ENCODE data around the gene MIGA2.
"Not testable (repeated sequence)": the region's sequence is repeated elsewhere in the genome, so short reads cannot be mapped to it uniquely, and the experiment has no call there.

MIGA2 gene

DNA sequence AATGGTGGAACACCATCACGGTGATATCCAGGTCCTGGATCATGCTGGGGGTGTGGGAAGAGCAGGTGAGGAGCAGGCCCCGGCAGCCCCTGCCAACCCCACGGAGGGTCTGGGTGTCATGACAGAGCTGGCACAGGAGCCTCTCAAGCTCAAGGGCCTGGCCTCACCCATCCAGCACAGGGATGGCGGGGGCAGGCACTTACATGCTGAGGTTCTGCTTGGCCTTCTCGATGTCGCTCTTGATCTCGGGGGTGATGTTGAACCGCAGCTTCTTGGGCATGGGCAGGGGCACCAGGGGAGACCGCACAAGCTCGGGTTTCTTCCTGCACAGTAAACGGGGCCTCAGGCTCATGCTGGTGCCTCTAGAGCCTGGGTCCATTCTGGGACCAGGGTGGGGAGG is 61.9 kb downstream of the MIGA2 start:
- no peak for DNase-seq (ENCODE audit: extremely low read depth in 1 of 2, low read depth in 1 of 2)

- no peak for DNase-seq (ENCODE audit: extremely low read depth in 1 of 2, low read depth in 1 of 2)
Observed at GRCh38 chr9:129100383-129101169, 64.2 kb downstream of the MIGA2 start.

GRCh38 chr9:129101279-129101678 is 64.9 kb downstream of the MIGA2 start:
- DNase-seq (ENCODE audit: extremely low read depth in 1 of 2, low read depth in 1 of 2) = no peak

- DNase-seq (ENCODE audit: extremely low read depth in 1 of 2, low read depth in 1 of 2) = no peak
Observed at GRCh38 chr9:129102095-129102525, 65.7 kb downstream of the MIGA2 start.

DNA sequence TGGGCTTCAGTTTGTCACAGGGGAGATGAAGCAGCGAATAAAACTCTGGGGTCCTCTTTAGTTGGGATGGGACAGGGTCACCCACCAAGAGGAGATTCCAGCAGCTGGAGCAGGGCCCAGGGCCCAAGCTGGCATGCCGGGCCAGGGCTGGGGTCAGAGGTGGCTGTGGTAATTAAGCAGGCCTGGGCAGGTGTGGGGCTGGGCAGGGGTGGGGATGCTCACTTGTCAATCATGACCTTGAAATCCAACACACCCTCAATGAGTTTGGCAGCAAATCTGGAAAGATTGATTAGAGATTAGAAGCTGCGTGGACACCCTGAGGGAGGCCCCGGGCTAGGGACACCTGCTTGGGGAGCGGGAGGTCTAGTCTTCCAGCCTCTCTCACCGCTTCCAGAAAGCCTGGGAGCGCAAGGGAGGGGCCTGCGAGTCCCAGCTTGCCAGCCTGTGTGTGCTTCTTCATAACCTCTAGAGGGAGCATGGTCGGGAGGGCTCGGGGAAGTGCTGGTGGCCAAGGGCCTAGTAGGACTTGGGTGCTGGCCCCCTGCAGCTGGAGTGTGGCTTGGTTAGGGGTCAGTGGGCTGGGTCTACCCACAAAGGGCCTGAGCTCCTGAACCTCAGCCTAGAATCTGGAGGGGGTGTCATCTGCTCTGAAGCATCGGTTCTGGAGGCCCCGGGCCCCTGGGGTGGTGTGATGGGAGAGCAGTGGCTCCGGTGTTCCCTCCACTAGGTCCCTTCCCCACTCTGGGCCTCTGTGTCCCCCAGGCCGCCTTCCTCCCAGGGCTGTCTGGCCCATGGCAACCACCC is 66.6 kb downstream of the MIGA2 start:
- no peak for DNase-seq (ENCODE audit: extremely low read depth in 1 of 2, low read depth in 1 of 2)

GRCh38 chr9:129103595-129103965 is 67.2 kb downstream of the MIGA2 start:
- no peak for DNase-seq (ENCODE audit: extremely low read depth in 1 of 2, low read depth in 1 of 2)

GRCh38 chr9:129104051-129104450 is 67.6 kb downstream of the MIGA2 start:
- DNase-seq (ENCODE audit: extremely low read depth in 1 of 2, low read depth in 1 of 2) = no peak

DNA sequence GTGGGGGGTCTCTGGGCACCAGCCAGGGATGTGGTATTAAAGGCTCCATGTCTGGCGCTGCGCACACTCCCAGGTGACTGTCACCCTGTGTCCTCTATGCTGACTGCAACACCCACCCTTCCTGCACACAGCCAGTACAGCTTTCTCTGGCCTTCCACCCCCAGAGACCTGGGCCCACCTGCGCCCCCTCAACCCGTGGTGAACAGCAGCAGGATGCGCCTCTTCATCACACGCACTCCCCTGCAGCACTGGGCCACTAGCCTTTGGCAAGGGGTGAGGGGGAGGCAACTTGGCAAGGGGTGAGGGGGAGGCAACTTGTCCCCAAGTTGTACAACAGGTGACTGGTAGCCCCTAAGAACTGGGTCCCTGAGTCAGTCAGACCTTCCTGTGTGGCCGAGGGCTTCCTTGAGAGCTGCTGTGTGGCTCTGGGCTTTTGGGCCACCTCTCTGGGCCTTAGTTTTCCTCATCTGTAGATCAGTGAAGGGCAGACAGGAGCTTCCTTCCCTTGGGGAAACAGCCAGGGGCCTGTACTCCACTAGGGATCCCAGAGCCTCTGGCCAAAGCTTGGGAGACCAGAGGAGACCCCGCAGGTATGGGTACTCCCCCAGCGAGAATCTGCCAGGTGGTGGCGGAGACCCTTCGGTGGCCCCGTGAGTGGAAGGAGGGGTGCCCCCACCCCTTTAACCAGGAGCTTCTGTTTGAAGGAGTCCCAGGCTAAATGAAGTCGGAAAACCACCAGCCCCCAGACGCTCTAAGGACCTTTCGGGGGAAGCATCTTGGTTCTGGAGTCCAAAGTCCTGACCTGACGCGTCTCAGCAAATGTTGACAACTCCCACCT is 69.7 kb downstream of the MIGA2 start:
- DNase-seq (ENCODE audit: extremely low read depth in 1 of 2, low read depth in 1 of 2) = no peak

DNA sequence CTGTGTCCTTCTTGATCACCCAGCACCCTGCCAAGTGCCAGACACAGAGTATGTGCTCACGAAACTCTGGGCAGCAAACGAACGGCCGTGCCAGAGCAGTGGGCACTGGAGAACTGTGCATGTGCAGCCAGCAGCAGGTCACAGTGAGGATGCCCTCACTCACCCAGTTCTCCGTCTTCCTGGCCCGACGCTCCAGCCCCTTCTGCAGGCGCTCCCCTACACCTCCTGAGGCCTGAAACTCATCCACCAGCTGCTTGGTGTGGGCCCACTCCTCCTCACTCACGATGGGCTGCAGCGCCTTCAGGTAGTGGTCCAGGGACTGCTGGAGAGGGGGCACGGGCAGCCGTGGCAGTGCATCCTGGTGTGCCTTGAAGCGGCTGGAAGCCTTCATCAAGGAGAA is 71.2 kb downstream of the MIGA2 start:
- DNase-seq (ENCODE audit: extremely low read depth in 1 of 2, low read depth in 1 of 2) = no peak

DNA sequence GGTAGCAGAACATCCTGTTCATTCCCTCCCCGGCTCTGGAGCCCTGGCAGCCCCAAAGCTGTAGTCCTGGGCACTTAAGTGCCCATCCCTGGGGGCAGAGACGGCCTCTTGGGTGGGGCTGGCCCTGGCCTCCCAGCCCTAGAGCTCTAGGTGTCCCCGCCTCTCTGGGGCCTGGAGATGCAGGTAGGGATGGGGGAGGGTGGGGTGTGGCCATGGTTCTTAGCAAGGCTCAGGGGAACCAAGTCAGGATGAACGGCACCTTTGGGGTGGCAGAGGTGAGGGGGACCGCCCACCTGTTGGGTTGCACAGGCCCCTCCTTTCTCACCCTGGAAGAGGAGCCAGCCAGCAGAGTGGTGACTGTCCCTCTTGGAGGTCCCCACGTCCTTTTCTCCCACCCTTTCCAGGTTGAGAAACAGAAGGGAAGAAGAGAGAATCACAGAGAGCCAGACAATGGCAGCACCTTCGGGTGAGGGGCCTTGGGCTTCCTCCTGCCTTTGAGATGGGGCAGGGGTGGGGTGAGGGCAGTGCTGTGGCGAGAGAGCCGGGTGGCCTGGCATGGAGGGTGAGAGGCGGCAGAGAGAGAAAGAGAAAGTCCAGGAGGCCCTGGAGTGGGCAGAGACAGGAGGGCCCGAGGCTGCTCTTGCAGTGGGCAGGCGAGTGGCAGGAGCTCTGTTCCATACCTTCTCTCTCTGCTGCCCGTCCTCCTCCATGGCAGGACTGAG is 71.8 kb downstream of the MIGA2 start:
- DNase-seq (ENCODE audit: extremely low read depth in 1 of 2, low read depth in 1 of 2) = no peak

DNA sequence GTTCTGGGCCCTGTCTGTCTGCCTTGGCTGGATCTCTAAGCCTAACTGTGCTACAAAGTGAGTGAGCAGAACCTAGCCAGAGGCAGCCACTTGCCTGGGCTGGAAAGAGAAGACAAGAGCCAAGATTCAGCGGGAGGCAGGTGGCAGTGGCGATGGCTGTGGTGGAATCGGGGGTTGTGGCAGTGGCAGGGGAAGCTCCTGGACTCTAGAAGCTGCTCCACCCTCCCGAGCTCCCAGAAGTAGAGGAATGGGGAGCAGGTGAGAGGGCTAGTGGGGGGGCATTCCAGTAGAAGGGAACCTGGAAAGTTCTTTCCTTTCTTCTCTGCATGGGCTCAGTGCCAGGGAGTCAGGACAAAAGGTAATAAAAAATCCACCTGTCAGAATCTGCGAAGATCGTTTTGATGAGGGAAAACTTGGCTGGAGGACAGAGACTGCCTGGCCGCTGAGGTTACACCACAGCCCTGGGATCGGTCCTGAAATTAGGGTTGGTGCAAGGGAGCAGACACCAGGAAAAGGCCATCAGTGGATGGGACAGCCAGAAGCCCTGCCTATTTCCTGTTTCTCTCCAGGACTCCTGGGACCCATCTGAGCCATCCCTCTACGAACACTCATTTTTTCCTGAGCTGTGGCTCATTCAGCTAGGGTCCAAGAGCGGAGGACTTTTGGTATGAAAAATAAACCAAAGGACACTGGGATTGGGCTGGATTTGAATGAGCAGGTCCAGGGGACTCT is 72.5 kb downstream of the MIGA2 start:
- DNase-seq (ENCODE audit: extremely low read depth in 1 of 2, low read depth in 1 of 2) = no peak

DNA sequence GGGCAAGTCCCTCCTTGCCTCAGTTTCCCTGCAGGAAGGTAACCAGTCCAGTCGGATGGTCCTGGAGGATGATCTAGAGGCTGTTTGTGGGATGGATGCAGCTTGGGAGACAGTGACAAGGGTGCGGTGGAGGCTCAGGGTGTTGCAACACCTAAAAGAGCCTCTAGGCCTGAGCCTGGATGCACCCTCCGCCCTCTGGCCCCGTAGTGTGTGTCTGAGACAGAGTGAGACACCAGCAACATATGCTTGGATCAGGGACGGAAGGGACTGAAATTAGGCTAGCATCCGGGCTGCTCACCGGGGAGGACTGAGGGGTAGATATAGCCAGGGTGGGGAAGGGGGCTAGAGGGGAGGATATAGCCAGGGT is 73.1 kb downstream of the MIGA2 start:
- DNase-seq (ENCODE audit: extremely low read depth in 1 of 2, low read depth in 1 of 2) = no peak

- no peak for DNase-seq (ENCODE audit: extremely low read depth in 1 of 2, low read depth in 1 of 2)
Observed at GRCh38 chr9:129109952-129110739, 73.7 kb downstream of the MIGA2 start.

- DNase-seq (ENCODE audit: extremely low read depth in 1 of 2, low read depth in 1 of 2) = peak; percentile 89 to 94
Observed at GRCh38 chr9:129110740-129111527, 74.5 kb downstream of the MIGA2 start, which contains the start of the genes CRAT and PTPA. CRAT (minus strand) TSS chr9:129110793; CDS start chr9:129110509, 284 bp downstream. PTPA (plus strand) TSS chr9:129111415; CDS start chr9:129111601, 186 bp downstream.

GRCh38 chr9:129111528-129112151 is 75.2 kb downstream of the MIGA2 start:
- no peak for DNase-seq (ENCODE audit: extremely low read depth in 1 of 2, low read depth in 1 of 2)

DNA sequence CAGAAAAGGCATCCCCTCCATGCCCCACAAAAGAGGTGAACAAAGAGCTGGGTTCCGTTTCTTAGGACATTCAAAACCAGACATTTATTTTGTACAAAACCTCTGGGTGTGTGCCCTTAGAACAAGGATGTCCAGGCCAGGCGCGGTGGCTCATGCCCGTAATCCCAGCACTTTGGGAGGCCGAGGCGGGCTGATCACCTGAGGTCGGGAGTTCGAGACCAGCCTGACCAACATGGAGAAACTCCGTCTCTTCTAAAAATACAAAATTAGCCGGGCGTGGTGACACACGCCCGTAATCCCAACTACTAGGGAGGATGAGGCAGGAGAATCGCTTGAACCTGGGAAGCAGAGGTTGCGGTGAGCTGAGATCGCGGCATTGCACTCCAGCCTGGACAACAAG is 76.1 kb downstream of the MIGA2 start:
- not testable (repeated sequence) for DNase-seq (ENCODE audit: extremely low read depth in 1 of 2, low read depth in 1 of 2)

- no peak for DNase-seq (ENCODE audit: extremely low read depth in 1 of 2, low read depth in 1 of 2)
Observed at GRCh38 chr9:129113645-129114304, 77.3 kb downstream of the MIGA2 start.
